Keratinocyte (primary cell): Measurements from ENCODE around the gene NIN. TPM values are rescaled to one million over a fixed set of nuclear protein-coding genes. Genes with fewer than 3 reads are reported as not detected.

Experiments used
- DNase-seq: peaks from one replicate; pipeline ENCODE4 v3.0.0-alpha.2; 2011; ENCODE audit warnings: low read depth, missing footprints, low spot score
- FAIRE-seq: peaks from 2 replicates; lab custom pipeline; 2011; peaks lifted over from hg19 to GRCh38; lab: Jason Lieb, UNC
- H2AFZ ChIP-seq: 2 replicates; pipeline ENCODE4 v1.6.0; 2012; ENCODE audit warnings: low read length, control low read depth, inconsistent platforms; ENCODE audit not compliant: control insufficient read depth
- H3K27ac ChIP-seq: 2 replicates; pipeline ENCODE4 v1.5.1; 2011; ENCODE audit warnings: low read length; ENCODE audit not compliant: control insufficient read depth, insufficient read depth
- H3K27me3 ChIP-seq: 3 replicates; pipeline ENCODE4 v1.6.0; 2011; ENCODE audit warnings: low read length; ENCODE audit not compliant: control insufficient read depth, insufficient read depth; ENCODE audit errors: extremely low read depth
- H3K36me3 ChIP-seq, 2 experiments: 2 replicates in 1 of 2; 3 replicates in 1 of 2; pipeline ENCODE4 v1.5.1; 2011; ENCODE audit warnings: low read length in 2 of 2, mild to moderate bottlenecking in 1 of 2; ENCODE audit not compliant: control insufficient read depth in 2 of 2, insufficient read depth in 2 of 2; ENCODE audit errors: extremely low read depth in 1 of 2
- H3K4me1 ChIP-seq: 3 replicates; pipeline ENCODE4 v1.5.1; 2011; ENCODE audit warnings: low read length; ENCODE audit not compliant: control insufficient read depth, insufficient read depth; ENCODE audit errors: extremely low read depth
- H3K4me2 ChIP-seq: 3 replicates; pipeline ENCODE4 v1.6.0; 2011; ENCODE audit warnings: low read depth, low read length; ENCODE audit not compliant: control insufficient read depth, insufficient read depth; ENCODE audit errors: extremely low read depth
- H3K4me3 ChIP-seq, 3 experiments: fragments of 200-600 bp in 1 of 3; sonication (generic) in 1 of 3; 2 replicates in 2 of 3; 3 replicates in 1 of 3; pipeline ENCODE4 v1.5.1; 2011 to 2016; ENCODE audit warnings: low read length in 3 of 3, mild to moderate bottlenecking in 3 of 3, control low read depth in 2 of 3, inconsistent platforms in 1 of 3, low read depth in 1 of 3, mixed read lengths in 1 of 3, mixed run types in 1 of 3, moderate library complexity in 1 of 3; ENCODE audit not compliant: control insufficient read depth in 2 of 3, insufficient read depth in 2 of 3; ENCODE audit errors: extremely low read depth in 1 of 3
- H3K79me2 ChIP-seq: 2 replicates; pipeline ENCODE4 v1.6.0; 2012; ENCODE audit warnings: low read length; ENCODE audit not compliant: control insufficient read depth, insufficient read depth
- H3K9ac ChIP-seq: 3 replicates; pipeline ENCODE4 v1.6.0; 2011; ENCODE audit warnings: low read length; ENCODE audit not compliant: control insufficient read depth, insufficient read depth; ENCODE audit errors: extremely low read depth
- H3K9me1 ChIP-seq: 3 replicates; pipeline ENCODE4 v1.6.0; 2011; ENCODE audit warnings: low read length; ENCODE audit not compliant: control insufficient read depth, insufficient read depth; ENCODE audit errors: extremely low read depth
- H3K9me3 ChIP-seq: 2 replicates; pipeline ENCODE4 v1.5.1; 2012; ENCODE audit warnings: low read depth, low read length; ENCODE audit not compliant: control insufficient read depth
- H4K20me1 ChIP-seq: 3 replicates; pipeline ENCODE4 v1.6.0; 2011; ENCODE audit warnings: low read length; ENCODE audit not compliant: control insufficient read depth, insufficient read depth; ENCODE audit errors: extremely low read depth
- CTCF ChIP-seq, 3 experiments: IDR thresholded peaks in 1 of 3; conservative IDR thresholded peaks in 1 of 3; optimal IDR thresholded peaks in 1 of 3; 2 replicates in 2 of 3; 3 replicates in 1 of 3; pipeline versions ENCODE3 to v1.5.1; 2011; ENCODE audit warnings: low read length in 3 of 3, mild to moderate bottlenecking in 3 of 3, moderate library complexity in 2 of 3, control low read depth in 1 of 3, inconsistent platforms in 1 of 3; ENCODE audit not compliant: insufficient read depth in 2 of 3; ENCODE audit errors: extremely low read depth in 1 of 3
- EZH2 ChIP-seq: IDR thresholded peaks from one replicate; pipeline ENCODE4 v1.6.1; 2012; ENCODE audit warnings: inconsistent platforms, mild to moderate bottlenecking, low read length, moderate library complexity
- dilution Hi-C: fragments of 300-500 bp; cut with MboI; formaldehyde crosslinking; loops from one replicate; pipeline ENCODE4 v1.7.0; 2020; ENCODE audit warnings: low sequenced_read_pairs; ENCODE audit not compliant: extremely low pct_ligation_motif_present
- polyA plus RNA-seq, 5 experiments: library from polyadenylated mRNA; depleted of rRNA in 3 of 5; stranded (reverse) in 3 of 5; stranded (forward) in 1 of 5; unstranded in 1 of 5; fragments of >200 nt; gene quantifications; 1 replicate in 1 of 5; 2 replicates in 3 of 5; 3 replicates in 1 of 5; pipeline versions ENCODE4 v1.2.1 to v1.2.3, GENCODE V29; 2011 to 2012; ENCODE audit warnings: missing spikeins in 2 of 5, low read depth in 1 of 5, low replicate concordance in 1 of 5

Gene NIN
- polyA plus RNA-seq, 1 donor (not counting 4 experiments of a cell fraction or from before 2014, with no cell fraction given) = 15.2 TPM

DNA sequence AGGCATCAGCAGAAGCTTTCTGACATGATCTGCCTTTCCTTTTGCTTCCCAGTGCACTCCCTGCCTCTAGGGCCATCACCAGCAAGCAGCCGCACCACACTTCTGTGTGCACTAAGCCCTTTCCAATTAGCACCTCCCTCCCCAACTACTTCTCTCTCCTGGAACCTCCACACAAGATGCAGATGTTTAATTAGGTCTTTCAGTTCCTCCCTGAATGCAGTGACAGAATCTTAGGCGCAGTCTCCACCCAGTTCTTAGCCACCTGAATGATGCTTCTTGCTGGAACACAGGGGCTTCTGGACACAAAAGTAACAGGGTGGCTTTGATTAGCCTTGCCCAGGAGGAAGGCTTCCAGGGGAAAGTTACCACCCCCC lies 32.9 kb downstream of the NIN start:
- peaks cover 3% of the 10 kb centered on the region for H3K79me2 ChIP-seq
- DNase-seq = no peak
- H3K27ac ChIP-seq = no peak overlapping the region
- H3K4me2 ChIP-seq = no peak overlapping the region
- no peaks in the 10 kb centered on the region for H3K27me3 ChIP-seq
- dilution Hi-C loops = no loop called here
- peaks cover 3 to 7% of the 10 kb centered on the region in 2 experiments for H3K36me3 ChIP-seq
- no peak overlapping the region for H3K9ac ChIP-seq
- H4K20me1 ChIP-seq = no peaks in the 10 kb centered on the region
- H3K4me3 ChIP-seq = no peak overlapping the region
- peaks cover 10% of the 10 kb centered on the region for H3K4me1 ChIP-seq
- no peak overlapping the region for H2AFZ ChIP-seq
- no peaks in the 10 kb centered on the region for H3K9me1 ChIP-seq
- no peaks in the 10 kb centered on the region for H3K9me3 ChIP-seq
- TF ChIP-seq EZH2 (no peak), CTCF (optimal IDR thresholded peaks at IDR 0.05 in 1 of 3, IDR thresholded peaks at IDR 0.05 in 1 of 3, conservative IDR thresholded peaks at IDR 0.05 in 1 of 3; ENCODE audit: extremely low read depth in 1 of 3, insufficient read depth in 2 of 3, low read length in 3 of 3) (no peak)
- no peak for FAIRE-seq

DNA sequence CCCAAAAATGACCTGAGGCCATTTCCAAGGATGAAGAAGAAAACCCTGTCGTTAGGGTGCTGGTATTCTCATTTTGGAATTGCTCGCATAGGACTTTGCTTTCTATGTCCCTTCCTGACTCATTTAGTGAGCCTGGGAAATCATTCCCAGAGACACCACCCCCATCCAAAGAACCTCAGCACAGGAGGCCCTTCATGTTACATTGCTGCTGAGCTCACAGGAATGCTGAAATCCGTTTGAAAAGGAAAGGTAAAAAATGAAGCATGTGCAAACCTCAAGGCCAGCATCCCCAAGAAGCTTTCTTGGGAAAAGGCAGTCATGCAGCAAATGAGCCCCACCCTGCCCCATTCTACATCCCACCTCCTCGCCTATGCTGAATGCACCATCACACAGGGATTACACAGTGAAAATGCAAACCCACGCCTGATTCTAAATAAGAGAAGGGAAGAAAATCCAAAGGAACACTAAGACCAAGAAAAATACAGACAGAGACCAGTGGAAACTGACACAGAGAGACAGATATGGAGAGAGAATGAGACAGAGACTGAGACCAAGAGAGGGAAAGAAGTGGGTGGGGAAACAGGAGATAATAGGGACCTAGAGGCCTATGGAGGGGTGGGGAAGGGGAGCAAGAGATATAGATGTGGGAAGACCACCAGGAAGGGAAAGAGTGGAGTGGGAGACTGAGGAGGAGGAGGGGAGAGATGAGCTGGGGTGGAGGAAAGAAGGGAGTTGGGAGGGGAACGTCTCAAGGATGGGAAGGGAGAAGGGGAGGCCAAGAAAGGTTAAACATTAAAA lies 33.5 kb downstream of the NIN start:
- no peak overlapping the region for H2AFZ ChIP-seq
- TF ChIP-seq CTCF (optimal IDR thresholded peaks at IDR 0.05 in 1 of 3, IDR thresholded peaks at IDR 0.05 in 1 of 3, conservative IDR thresholded peaks at IDR 0.05 in 1 of 3; ENCODE audit: extremely low read depth in 1 of 3, insufficient read depth in 2 of 3, low read length in 3 of 3) = no peak
- no peak for TF ChIP-seq EZH2

More for the DNA sequence above, 33.5 kb downstream of the NIN start:
- H4K20me1 ChIP-seq = no peaks in the 10 kb centered on the region
- no peak overlapping the region for H3K27ac ChIP-seq
- no peaks in the 10 kb centered on the region for H3K9me3 ChIP-seq
- peaks cover 3% of the 10 kb centered on the region for H3K79me2 ChIP-seq
- no peak overlapping the region for H3K4me2 ChIP-seq
- peaks cover 3 to 7% of the 10 kb centered on the region in 2 experiments for H3K36me3 ChIP-seq
- dilution Hi-C loops = no loop called here
- FAIRE-seq (no peak), DNase-seq (no peak)
- H3K9me1 ChIP-seq = no peaks in the 10 kb centered on the region
- no peak overlapping the region for H3K4me3 ChIP-seq
- H3K27me3 ChIP-seq = no peaks in the 10 kb centered on the region
- H3K9ac ChIP-seq = no peak overlapping the region
- peaks cover 10% of the 10 kb centered on the region for H3K4me1 ChIP-seq
